Effector memory CD8-positive, alpha-beta T cell (primary cell): ENCODE results near the gene ASB18.

Experiments
- ATAC-seq: fragments of 150-1000 bp; cut with Tn5 transposase; replicated peaks from 2 replicates; pipeline ENCODE4 v1.10.0; 2021; ENCODE audit warnings: mild to moderate bottlenecking, moderate library complexity
- DNase-seq, 3 experiments: peaks; one replicate each; pipeline ENCODE4 v3.0.0; 2021
- H3K27ac Mint-ChIP-seq, 2 donors: one replicate each; pipeline ENCODE4 v1.8.0; 2022; ENCODE audit warnings: mild to moderate bottlenecking in 2 of 2, mixed read lengths in 2 of 2, moderate library complexity in 2 of 2
- H3K27me3 Mint-ChIP-seq, 2 donors: one replicate each; pipeline ENCODE4 v1.8.0; 2022; ENCODE audit warnings: mixed read lengths in 2 of 2
- H3K36me3 Mint-ChIP-seq: one replicate; pipeline ENCODE4 v1.8.0; 2022; ENCODE audit warnings: mild to moderate bottlenecking, moderate library complexity, mixed read lengths; ENCODE audit not compliant: insufficient read depth
- H3K4me1 Mint-ChIP-seq, 2 donors: one replicate each; pipeline ENCODE4 v1.8.0; 2022; ENCODE audit warnings: low read depth in 2 of 2, mixed read lengths in 2 of 2
- H3K4me3 Mint-ChIP-seq, 2 donors: one replicate each; pipeline ENCODE4 v1.8.0; 2022; ENCODE audit warnings: mild to moderate bottlenecking in 2 of 2, mixed read lengths in 2 of 2, moderate library complexity in 2 of 2
- H3K9me3 Mint-ChIP-seq, 2 donors: one replicate each; pipeline ENCODE4 v1.8.0; 2022; ENCODE audit warnings: mixed read lengths in 2 of 2

ASB18 gene

GRCh38 chr2:236169741-236170589, 94.2 kb downstream of the ASB18 start:
- H3K27me3 Mint-ChIP-seq: peaks cover 52 to 83% of the 10 kb centered on the region in 2 donors
- H3K27ac Mint-ChIP-seq: no peak overlapping the region
- H3K9me3 Mint-ChIP-seq: no peaks in the 10 kb centered on the region
- ATAC-seq (no peak), DNase-seq (no peak)
- no peak overlapping the region for H3K4me3 Mint-ChIP-seq
- H3K4me1 Mint-ChIP-seq: peaks cover 4 to 24% of the 10 kb centered on the region in 2 donors
- H3K36me3 Mint-ChIP-seq: peaks cover 3% of the 10 kb centered on the region

DNA sequence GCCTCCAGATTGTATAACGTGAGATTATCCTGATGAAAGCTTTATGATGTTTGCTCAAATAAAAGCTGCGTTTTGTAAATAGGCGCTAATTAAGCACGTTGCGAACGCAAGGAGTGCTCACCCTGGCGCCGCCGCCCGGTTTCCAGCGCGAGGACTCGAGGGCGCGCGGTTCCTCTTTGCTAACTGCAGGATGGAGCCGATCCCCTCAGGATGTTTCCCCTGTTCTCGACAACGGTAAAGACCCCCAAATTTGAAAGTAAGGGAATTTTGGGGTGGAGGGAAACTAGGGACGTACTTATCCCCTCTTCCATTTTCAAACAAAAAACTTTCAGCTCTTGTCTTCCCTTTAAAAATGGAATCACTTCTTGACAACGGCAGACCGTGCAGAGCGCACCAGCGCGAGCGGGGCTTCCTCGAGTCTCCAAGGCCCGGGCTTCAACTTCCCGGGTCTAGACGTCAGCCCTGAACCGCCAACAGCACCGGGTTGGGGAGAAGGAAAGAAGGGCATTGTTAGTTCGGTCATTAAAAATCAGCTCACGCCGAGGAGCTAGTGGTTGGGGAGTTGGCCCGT, 95.0 kb downstream of the ASB18 start:
- Mint-ChIP-seq H3K27me3 (peaks cover 48 to 82% of the 10 kb centered on the region in 2 donors), H3K4me1 (peaks cover 4 to 24% of the 10 kb centered on the region in 2 donors), H3K36me3 (peaks cover 6% of the 10 kb centered on the region), H3K4me3 (no peak overlapping the region), H3K9me3 (no peaks in the 10 kb centered on the region), H3K27ac (no peak overlapping the region)
- DNase-seq (no peak), ATAC-seq (no peak)

GRCh38 chr2:236168110-236169080, 95.8 kb downstream of the ASB18 start, which contains the start of gene GBX2:
GBX2 (minus strand) TSS chr2:236168386; CDS start chr2:236167971, 415 bp downstream.
- H3K4me3 Mint-ChIP-seq: no peak within 1 kb of the TSS
- ATAC-seq: no peak
- DNase-seq: no peak
- H3K4me1 Mint-ChIP-seq: peaks cover 4 to 21% of the 10 kb centered on the region in 2 donors
- H3K27ac Mint-ChIP-seq: no peak within 1 kb of the TSS
- peaks cover 6% of the 10 kb centered on the region for H3K36me3 Mint-ChIP-seq
- H3K27me3 Mint-ChIP-seq: peaks cover 42 to 74% of the 10 kb centered on the region in 2 donors
- no peaks in the 10 kb centered on the region for H3K9me3 Mint-ChIP-seq

GRCh38 chr2:236167297-236168109, 96.7 kb downstream of the ASB18 start:
- ATAC-seq (no peak), DNase-seq (no peak)
- peaks cover 4 to 19% of the 10 kb centered on the region in 2 donors for H3K4me1 Mint-ChIP-seq
- peaks cover 6% of the 10 kb centered on the region for H3K36me3 Mint-ChIP-seq
- H3K4me3 Mint-ChIP-seq: no peak overlapping the region
- H3K9me3 Mint-ChIP-seq: no peaks in the 10 kb centered on the region
- H3K27ac Mint-ChIP-seq: no peak overlapping the region
- peaks cover 46 to 69% of the 10 kb centered on the region in 2 donors for H3K27me3 Mint-ChIP-seq

- ATAC-seq: no peak
- H3K4me1 Mint-ChIP-seq: peaks cover 4 to 17% of the 10 kb centered on the region in 2 donors
- H3K4me3 Mint-ChIP-seq: peak overlapping the region; percentile 55 to 74
- no peak for DNase-seq
- H3K27me3 Mint-ChIP-seq: peaks cover 52 to 69% of the 10 kb centered on the region in 2 donors
- no peak overlapping the region for H3K27ac Mint-ChIP-seq
- peaks cover 6% of the 10 kb centered on the region for H3K36me3 Mint-ChIP-seq
- H3K9me3 Mint-ChIP-seq: no peaks in the 10 kb centered on the region
These were observed 97.4 kb downstream of the ASB18 start for GRCh38 chr2:236166796-236167296.

- Mint-ChIP-seq H3K27ac (no peak overlapping the region), H3K36me3 (peaks cover 6% of the 10 kb centered on the region), H3K27me3 (peaks cover 55 to 69% of the 10 kb centered on the region in 2 donors), H3K4me3 (peak overlapping the region; percentile 55 to 74), H3K4me1 (peaks cover 4 to 17% of the 10 kb centered on the region in 2 donors), H3K9me3 (no peaks in the 10 kb centered on the region)
- DNase-seq (no peak), ATAC-seq (no peak)
These were observed 98.1 kb downstream of the ASB18 start for GRCh38 chr2:236165842-236166795.

DNA sequence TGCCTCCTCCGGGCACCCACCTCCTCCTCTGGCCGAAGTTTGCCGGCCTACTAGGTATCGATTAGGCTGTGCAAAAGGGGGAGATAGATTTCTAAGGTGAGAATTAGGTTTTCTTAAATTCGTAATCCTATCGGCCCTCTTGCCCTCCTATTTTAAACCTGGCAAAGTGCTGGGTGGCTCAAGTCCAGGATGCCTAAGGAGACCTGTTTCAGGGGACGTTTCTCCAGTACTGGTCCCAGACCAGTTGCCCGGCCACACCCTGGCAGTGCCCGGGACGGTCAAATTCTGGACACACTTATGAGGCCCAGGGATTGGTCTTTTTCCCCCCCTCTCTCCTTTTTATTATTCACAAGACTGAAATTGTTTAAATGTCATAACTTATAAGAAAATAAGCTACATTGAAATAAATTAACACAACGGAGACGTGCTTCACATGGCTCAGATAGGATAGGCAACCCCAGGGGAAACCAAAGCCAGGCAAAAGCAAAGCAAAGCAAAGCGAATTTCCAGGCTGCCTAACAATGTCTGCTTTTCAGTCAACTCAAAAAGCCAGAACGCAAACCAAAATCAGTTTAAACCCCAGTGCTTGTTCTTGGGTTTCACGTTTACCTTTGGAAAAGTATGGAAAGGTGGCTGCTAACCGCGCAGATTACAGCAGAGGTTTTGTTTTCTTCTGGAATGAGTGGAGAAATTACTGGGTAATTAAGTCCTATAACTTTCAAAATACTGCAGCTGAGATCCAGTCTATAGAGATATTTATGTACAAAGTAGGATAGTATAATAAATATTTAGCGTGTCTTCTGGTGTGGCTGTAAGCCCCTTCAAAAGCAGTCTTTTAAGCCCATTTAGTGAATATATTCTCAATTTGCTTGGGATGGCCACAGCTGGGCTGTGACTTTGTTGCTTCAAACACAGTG, 99.0 kb downstream of the ASB18 start:
- Mint-ChIP-seq H3K36me3 (peaks cover 6% of the 10 kb centered on the region), H3K4me1 (peaks cover 4 to 14% of the 10 kb centered on the region in 2 donors), H3K27me3 (peaks cover 45 to 69% of the 10 kb centered on the region in 2 donors), H3K9me3 (no peaks in the 10 kb centered on the region), H3K4me3 (peak overlapping the region in 1 of 2 donors; percentile 45), H3K27ac (no peak overlapping the region)
- no peak for ATAC-seq
- no peak for DNase-seq

- DNase-seq (no peak), ATAC-seq (no peak)
- peak overlapping the region in 1 of 2 donors; percentile 45 for H3K4me3 Mint-ChIP-seq
- H3K9me3 Mint-ChIP-seq: no peaks in the 10 kb centered on the region
- H3K27me3 Mint-ChIP-seq: peaks cover 39 to 69% of the 10 kb centered on the region in 2 donors
- H3K27ac Mint-ChIP-seq: no peak overlapping the region
- peaks cover 4 to 14% of the 10 kb centered on the region in 2 donors for H3K4me1 Mint-ChIP-seq
- peaks cover 6% of the 10 kb centered on the region for H3K36me3 Mint-ChIP-seq
These were observed 99.8 kb downstream of the ASB18 start for GRCh38 chr2:236164201-236164924.

GRCh38 chr2:236163471-236164200, 100.6 kb downstream of the ASB18 start:
- DNase-seq: no peak
- no peak overlapping the region for H3K27ac Mint-ChIP-seq
- peaks cover 6% of the 10 kb centered on the region for H3K36me3 Mint-ChIP-seq
- no peak overlapping the region for H3K4me3 Mint-ChIP-seq
- peaks cover 40 to 71% of the 10 kb centered on the region in 2 donors for H3K27me3 Mint-ChIP-seq
- ATAC-seq: no peak
- no peaks in the 10 kb centered on the region for H3K9me3 Mint-ChIP-seq
- peaks cover 4 to 17% of the 10 kb centered on the region in 2 donors for H3K4me1 Mint-ChIP-seq
